Measurements from ENCODE around the gene SLC16A14. TPM values are rescaled to one million over a fixed set of nuclear protein-coding genes. Genes with fewer than 3 reads are reported as not detected.

Gene SLC16A14
- total RNA-seq, 1 experiment from 2014 or later = 7.9 TPM

- no peaks in the 10 kb centered on the region for H3K9me3 ChIP-seq (ENCODE audit: control insufficient read depth in 1 of 2, insufficient read depth in 1 of 2, low read depth in 1 of 2, low read length in 2 of 2)
- no peak for ATAC-seq
- H3K4me3 ChIP-seq (replicated peaks in 1 of 2; ENCODE audit: low read depth in 1 of 2, low read length in 2 of 2) = no peak overlapping the region
- H3K36me3 ChIP-seq (ENCODE audit: control insufficient read depth in 1 of 2, insufficient read depth in 2 of 2, low read length in 2 of 2) = no peaks in the 10 kb centered on the region; a peak in 1 of 4 replicates
- no peak overlapping the region for H3K9ac ChIP-seq (ENCODE audit: low read length)
- BruUV-seq (replicated peaks) = no TSS peak
- no peaks in the 10 kb centered on the region for H3K4me1 ChIP-seq (ENCODE audit: control insufficient read depth in 1 of 2, insufficient read depth in 2 of 2, low read length in 2 of 2)
- peaks cover 43% of the 10 kb centered on the region for H3K79me2 ChIP-seq (ENCODE audit: insufficient read depth, low read length)
- no peaks in the 10 kb centered on the region for H3K9me2 ChIP-seq (ENCODE audit: insufficient read depth)
- no peak for DNase-seq (ENCODE audit: low read depth, low spot score)
- intact Hi-C loops (cut with micrococcal nuclease) = no loop called here
- H2AFZ ChIP-seq (ENCODE audit: low read depth, low read length, poor library complexity, severe bottlenecking) = no peak overlapping the region
- no peak for TF ChIP-seq EGR1 (IDR thresholded peaks at IDR 0.05; ENCODE audit: low read depth)
- TF ChIP-seq, protein P1, sequence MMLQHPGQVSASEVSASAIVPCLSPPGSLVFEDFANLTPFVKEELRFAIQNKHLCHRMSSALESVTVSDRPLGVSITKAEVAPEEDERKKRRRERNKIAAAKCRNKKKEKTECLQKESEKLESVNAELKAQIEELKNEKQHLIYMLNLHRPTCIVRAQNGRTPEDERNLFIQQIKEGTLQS (IDR thresholded peaks at IDR 0.05) = no peak
- TF ChIP-seq CEBPB (IDR thresholded peaks at IDR 0.05; ENCODE audit: low read depth) = no peak
- no peak for TF ChIP-seq JUND (IDR thresholded peaks at IDR 0.05)
- TF ChIP-seq YY1 (IDR thresholded peaks at IDR 0.05; ENCODE audit: extremely low read depth, insufficient replicate concordance, low read depth, low read length) = no peak
- no peak for TF ChIP-seq ELF1 (IDR thresholded peaks at IDR 0.05; ENCODE audit: borderline replicate concordance, low read depth)
- ChIA-PET CTCF (no interaction called here), POLR2A (no interaction called here), RAD21 (ENCODE audit: low non-redundant PET in 1 of 2, low total read pairs in 2 of 2, uncharacterized antibody in 2 of 2, unreplicated experiment in 2 of 2) (no interaction called here)
- no peak overlapping the region for H3K4me2 ChIP-seq (ENCODE audit: low read length)
- no peaks in the 10 kb centered on the region for H3K27me3 ChIP-seq (ENCODE audit: insufficient read depth, low read length)
- no peak overlapping the region for H3K27ac ChIP-seq (ENCODE audit: low read depth, low read length)
- no peaks in the 10 kb centered on the region for H4K20me1 ChIP-seq (ENCODE audit: insufficient read depth)
Measured at GRCh38 chr2:230060672-230061293, 7.9 kb downstream of the SLC16A14 start.

- intact Hi-C loops (cut with micrococcal nuclease) = no loop called here
- Histone ChIP-seq H2AFZ (ENCODE audit: low read depth, low read length, poor library complexity, severe bottlenecking) (no peak overlapping the region), H3K4me1 (ENCODE audit: control insufficient read depth in 1 of 2, insufficient read depth in 2 of 2, low read length in 2 of 2) (peaks cover 24 to 34% of the 10 kb centered on the region in 2 experiments), H3K9me2 (ENCODE audit: insufficient read depth) (no peaks in the 10 kb centered on the region), H3K4me3 (replicated peaks in 1 of 2; ENCODE audit: low read depth in 1 of 2, low read length in 2 of 2) (peak overlapping the region in 1 of 2 experiments; percentile 18; a peak in 2 of 4 replicates), H3K27me3 (ENCODE audit: insufficient read depth, low read length) (no peaks in the 10 kb centered on the region), H3K79me2 (ENCODE audit: insufficient read depth, low read length) (no peaks in the 10 kb centered on the region), H3K4me2 (ENCODE audit: low read length) (peak overlapping the region; percentile 66), H4K20me1 (ENCODE audit: insufficient read depth) (no peaks in the 10 kb centered on the region), H3K27ac (ENCODE audit: low read depth, low read length) (peak overlapping the region; percentile 79), H3K36me3 (ENCODE audit: control insufficient read depth in 1 of 2, insufficient read depth in 2 of 2, low read length in 2 of 2) (no peaks in the 10 kb centered on the region), H3K9ac (ENCODE audit: low read length) (peak overlapping the region; percentile 32), H3K9me3 (ENCODE audit: control insufficient read depth in 1 of 2, insufficient read depth in 1 of 2, low read depth in 1 of 2, low read length in 2 of 2) (no peaks in the 10 kb centered on the region)
- ATAC-seq = peak; percentile 70
- ChIA-PET CTCF (interaction anchor here (0.7 to 4.5 kb wide), 6 partner anchors 10 to 745 kb away, joined by 3 to 22 read pairs (median 4); partner anchors contain the start of gene SLC16A14), POLR2A (interaction anchor here (0.7 to 0.9 kb wide), 2 partner anchors 13 to 38 kb away, joined by 3 read pairs; no protein-coding TSS in a partner anchor), RAD21 (ENCODE audit: low non-redundant PET in 1 of 2, low total read pairs in 2 of 2, uncharacterized antibody in 2 of 2, unreplicated experiment in 2 of 2) (interaction anchor here in 1 of 2 experiments (0.9 kb wide), 1 partner anchor 13 kb away, joined by 3 read pairs; no protein-coding TSS in a partner anchor)
- TF ChIP-seq FOSL1 (IDR thresholded peaks at IDR 0.05; ENCODE audit: low read depth) (peak; percentile 65; the same call in 1 of the 2 replicates), EZH2phosphoT487 (IDR thresholded peaks at IDR 0.05; ENCODE audit: borderline replicate concordance) (no peak), JUND (IDR thresholded peaks at IDR 0.05) (peak; percentile 37)
- BruUV-seq (replicated peaks) = no TSS peak
- DNase-seq (ENCODE audit: low read depth, low spot score) = no peak
Measured at GRCh38 chr2:230053753-230054478, 14.8 kb downstream of the SLC16A14 start.

All from HCT116 (cell line).